ENCODE measurements around the gene CAMK2A. TPM values are rescaled to one million over a fixed set of nuclear protein-coding genes. Genes with fewer than 3 reads are reported as not detected.

CAMK2A gene
- polyA plus RNA-seq, 1 of the 3 experiments (the other 2 are of a cell fraction) = 0.10 TPM

DNA sequence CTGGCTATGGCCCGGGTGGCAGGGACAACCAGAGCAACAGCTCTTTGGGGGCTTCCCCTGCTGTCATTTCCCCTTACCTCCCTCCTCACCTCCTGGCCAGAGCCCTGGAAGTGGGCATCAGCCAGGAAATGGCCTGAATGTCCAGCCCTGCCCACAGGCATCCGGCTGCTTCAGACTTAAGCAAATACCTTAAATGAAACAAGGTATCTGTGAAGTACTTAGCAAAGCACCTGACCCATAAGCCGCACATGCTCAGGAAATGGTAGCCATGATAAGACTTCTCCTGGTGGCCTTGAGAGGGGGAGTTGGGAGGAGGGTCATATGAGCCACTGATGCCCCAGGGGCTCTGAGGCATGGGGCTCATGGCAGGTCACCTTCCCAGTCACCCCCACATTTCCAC is 43.8 kb downstream of the CAMK2A start:
- H3K9me3 ChIP-seq = no peaks in the 10 kb centered on the region
- H3K36me3 ChIP-seq (replicated peaks in 1 of 2; ENCODE audit: control insufficient read depth in 1 of 2, insufficient read depth in 2 of 2, low read length in 1 of 2) = no peaks in the 10 kb centered on the region
- H3K4me2 ChIP-seq = no peak overlapping the region
- no peak for TF ChIP-seq FOSL2 (IDR thresholded peaks at IDR 0.05; ENCODE audit: borderline replicate concordance, low read depth)
- TF ChIP-seq YY1 (IDR thresholded peaks at IDR 0.05; ENCODE audit: low read depth) = no peak
- TF ChIP-seq RCOR1 (IDR thresholded peaks at IDR 0.05; ENCODE audit: low read length) = no peak
- no peak for TF ChIP-seq SIN3A (IDR thresholded peaks at IDR 0.05; ENCODE audit: borderline replicate concordance, low read depth, low read length)
- no peak for TF ChIP-seq TAF1 (IDR thresholded peaks at IDR 0.05; ENCODE audit: borderline replicate concordance, low read depth, low read length)
- TF ChIP-seq RXRA (IDR thresholded peaks at IDR 0.05; ENCODE audit: borderline replicate concordance, low read depth) = no peak
- ChIA-PET CTCF (interaction anchor here (0.6 to 1.9 kb wide), 8 partner anchors 10 to 255 kb away, joined by 3 to 7 read pairs (median 3); no protein-coding TSS in a partner anchor), POLR2A (no interaction called here)
- no peak overlapping the region for H2AFZ ChIP-seq (ENCODE audit: low read depth)
- H3K9me2 ChIP-seq = no peaks in the 10 kb centered on the region
- no peak overlapping the region for H3K9ac ChIP-seq
- no peaks in the 10 kb centered on the region for H4K20me1 ChIP-seq (ENCODE audit: insufficient read depth)
- 65% methylated on average over 3 of the region's 3 CpGs for WGBS (ENCODE audit: low lambda C conversion rate)
- no peak for DNase-seq
- H3K79me2 ChIP-seq (ENCODE audit: insufficient read depth) = no peaks in the 10 kb centered on the region
- peaks cover 0 to 19% of the 10 kb centered on the region in 2 experiments; a peak in 1 of 4 replicates for H3K4me1 ChIP-seq (ENCODE audit: control insufficient read depth in 1 of 2, insufficient read depth in 2 of 2, low read depth in 1 of 2, low read length in 1 of 2)
- H3K27me3 ChIP-seq (ENCODE audit: insufficient read depth) = no peaks in the 10 kb centered on the region
- H3F3A ChIP-seq (replicated peaks; ENCODE audit: insufficient read depth) = no peaks in the 10 kb centered on the region
- H3K27ac ChIP-seq (ENCODE audit: low read depth in 2 of 2, low read length in 1 of 2) = 0 out of 4 replicates have a peak overlapping the region, but pooled peaks of 1 of the 2 experiments have one; percentile 14
- no peak overlapping the region for H3K4me3 ChIP-seq (ENCODE audit: low read depth in 2 of 2, low read length in 1 of 2)

DNA sequence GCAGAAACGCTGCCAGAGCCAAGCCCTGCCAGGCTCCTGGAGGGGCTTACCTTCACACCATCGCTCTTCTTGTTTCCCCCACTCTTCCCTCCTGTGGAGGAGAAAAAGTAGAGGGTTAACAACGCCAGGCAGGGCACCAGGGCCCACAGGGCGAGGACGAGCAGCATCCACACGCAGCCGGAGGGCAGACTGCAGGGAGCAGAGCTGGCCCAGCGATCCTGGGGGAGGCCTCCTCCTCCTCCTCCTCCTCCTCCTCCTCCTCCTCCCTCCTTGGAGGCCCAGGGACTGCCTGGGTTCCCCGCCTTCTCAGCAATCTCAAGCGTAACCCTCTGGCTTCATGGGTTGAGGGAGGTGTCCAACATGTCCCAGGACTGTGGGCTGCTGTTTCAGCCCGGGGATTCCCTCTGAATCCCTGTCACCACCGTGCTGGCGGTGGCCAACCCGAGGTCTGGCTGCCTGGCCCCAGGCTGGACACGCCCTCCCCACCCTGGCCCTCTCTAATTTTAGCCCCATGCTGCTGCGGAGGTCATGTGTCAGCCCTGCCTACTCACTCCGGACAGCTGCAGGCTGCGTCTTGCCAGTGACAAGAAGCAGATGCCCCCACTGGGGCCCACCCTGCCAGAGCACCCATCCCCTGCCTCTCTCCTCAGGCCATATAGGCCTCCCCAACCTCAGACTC is 44.3 kb downstream of the CAMK2A start:
- POLR2A ChIA-PET = no interaction called here
- Histone ChIP-seq H4K20me1 (ENCODE audit: insufficient read depth) (no peaks in the 10 kb centered on the region), H3K4me2 (no peak overlapping the region), H3K27ac (ENCODE audit: low read depth in 2 of 2, low read length in 1 of 2) (no peak overlapping the region), H3K27me3 (ENCODE audit: insufficient read depth) (no peaks in the 10 kb centered on the region), H3K4me3 (ENCODE audit: low read depth in 2 of 2, low read length in 1 of 2) (no peak overlapping the region), H3F3A (replicated peaks; ENCODE audit: insufficient read depth) (no peaks in the 10 kb centered on the region), H3K79me2 (ENCODE audit: insufficient read depth) (no peaks in the 10 kb centered on the region), H3K9me3 (no peaks in the 10 kb centered on the region), H3K4me1 (ENCODE audit: control insufficient read depth in 1 of 2, insufficient read depth in 2 of 2, low read depth in 1 of 2, low read length in 1 of 2) (peaks cover 0 to 19% of the 10 kb centered on the region in 2 experiments; a peak in 1 of 4 replicates), H3K9me2 (no peaks in the 10 kb centered on the region), H2AFZ (ENCODE audit: low read depth) (no peak overlapping the region), H3K36me3 (replicated peaks in 1 of 2; ENCODE audit: control insufficient read depth in 1 of 2, insufficient read depth in 2 of 2, low read length in 1 of 2) (no peaks in the 10 kb centered on the region), H3K9ac (no peak overlapping the region)
- DNase-seq = peak; percentile 92
- CTCF ChIA-PET = interaction anchor here (0.6 to 1.9 kb wide), 4 partner anchors 18 to 116 kb away, joined by 3 to 7 read pairs (median 4); no protein-coding TSS in a partner anchor
- WGBS (ENCODE audit: low lambda C conversion rate) = 55% methylated on average over 12 of the region's 18 CpGs
- TF ChIP-seq SMC3 (IDR thresholded peaks at IDR 0.05; ENCODE audit: low read depth, low read length) (no peak), TEAD4 (IDR thresholded peaks at IDR 0.05; ENCODE audit: borderline replicate concordance, insufficient read depth) (no peak), GABPA (IDR thresholded peaks at IDR 0.05; ENCODE audit: low read depth) (no peak), MEF2A (IDR thresholded peaks at IDR 0.05; ENCODE audit: borderline replicate concordance, low read depth) (no peak), YY1 (IDR thresholded peaks at IDR 0.05; ENCODE audit: low read depth) (no peak), RXRA (IDR thresholded peaks at IDR 0.05; ENCODE audit: borderline replicate concordance, low read depth) (no peak), POLR2AphosphoS5 (IDR thresholded peaks at IDR 0.05; ENCODE audit: low read depth, low read length) (no peak), EZH2phosphoT487 (IDR thresholded peaks at IDR 0.05; ENCODE audit: borderline replicate concordance, low read depth) (no peak), SIN3A (IDR thresholded peaks at IDR 0.05; ENCODE audit: borderline replicate concordance, low read depth, low read length) (no peak), NRF1 (IDR thresholded peaks at IDR 0.05; ENCODE audit: low read depth, low read length) (no peak), EP300 (IDR thresholded peaks at IDR 0.05; ENCODE audit: borderline replicate concordance in 1 of 2, low read depth in 1 of 2, low read length in 1 of 2) (peak in 1 of 2 experiments; percentile 84; a peak in 2 of 4 replicates), RCOR1 (IDR thresholded peaks at IDR 0.05; ENCODE audit: low read length) (peak; percentile 73; the same call in 1 of the 2 replicates), JUND (IDR thresholded peaks at IDR 0.05) (no peak), GATA2 (CRISPR knock-in tag; IDR thresholded peaks at IDR 0.05) (no peak), FOXJ3 (CRISPR knock-in tag; IDR thresholded peaks at IDR 0.05) (0 out of 2 replicates have a peak, but pooled peaks have one; percentile 51), MXI1 (IDR thresholded peaks at IDR 0.05; ENCODE audit: low read depth, low read length) (peak; percentile 54; the same call in 1 of the 2 replicates), CHD2 (IDR thresholded peaks at IDR 0.05; ENCODE audit: low read length, partially characterized antibody) (peak; percentile 74), TCF12 (IDR thresholded peaks at IDR 0.05) (peak; percentile 45; the same call in 1 of the 2 replicates)
- TF ChIP-seq, protein P1, sequence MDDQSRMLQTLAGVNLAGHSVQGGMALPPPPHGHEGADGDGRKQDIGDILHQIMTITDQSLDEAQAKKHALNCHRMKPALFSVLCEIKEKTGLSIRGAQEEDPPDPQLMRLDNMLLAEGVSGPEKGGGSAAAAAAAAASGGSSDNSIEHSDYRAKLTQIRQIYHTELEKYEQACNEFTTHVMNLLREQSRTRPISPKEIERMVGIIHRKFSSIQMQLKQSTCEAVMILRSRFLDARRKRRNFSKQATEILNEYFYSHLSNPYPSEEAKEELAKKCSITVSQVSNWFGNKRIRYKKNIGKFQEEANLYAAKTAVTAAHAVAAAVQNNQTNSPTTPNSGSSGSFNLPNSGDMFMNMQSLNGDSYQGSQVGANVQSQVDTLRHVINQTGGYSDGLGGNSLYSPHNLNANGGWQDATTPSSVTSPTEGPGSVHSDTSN (IDR thresholded peaks at IDR 0.05) = 0 out of 2 replicates have a peak, but pooled peaks have one; percentile 11
- TF ChIP-seq, protein P2, sequence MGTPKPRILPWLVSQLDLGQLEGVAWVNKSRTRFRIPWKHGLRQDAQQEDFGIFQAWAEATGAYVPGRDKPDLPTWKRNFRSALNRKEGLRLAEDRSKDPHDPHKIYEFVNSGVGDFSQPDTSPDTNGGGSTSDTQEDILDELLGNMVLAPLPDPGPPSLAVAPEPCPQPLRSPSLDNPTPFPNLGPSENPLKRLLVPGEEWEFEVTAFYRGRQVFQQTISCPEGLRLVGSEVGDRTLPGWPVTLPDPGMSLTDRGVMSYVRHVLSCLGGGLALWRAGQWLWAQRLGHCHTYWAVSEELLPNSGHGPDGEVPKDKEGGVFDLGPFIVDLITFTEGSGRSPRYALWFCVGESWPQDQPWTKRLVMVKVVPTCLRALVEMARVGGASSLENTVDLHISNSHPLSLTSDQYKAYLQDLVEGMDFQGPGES (IDR thresholded peaks at IDR 0.05; ENCODE audit: low read depth, low read length) = no peak
- TF ChIP-seq, protein P3, sequence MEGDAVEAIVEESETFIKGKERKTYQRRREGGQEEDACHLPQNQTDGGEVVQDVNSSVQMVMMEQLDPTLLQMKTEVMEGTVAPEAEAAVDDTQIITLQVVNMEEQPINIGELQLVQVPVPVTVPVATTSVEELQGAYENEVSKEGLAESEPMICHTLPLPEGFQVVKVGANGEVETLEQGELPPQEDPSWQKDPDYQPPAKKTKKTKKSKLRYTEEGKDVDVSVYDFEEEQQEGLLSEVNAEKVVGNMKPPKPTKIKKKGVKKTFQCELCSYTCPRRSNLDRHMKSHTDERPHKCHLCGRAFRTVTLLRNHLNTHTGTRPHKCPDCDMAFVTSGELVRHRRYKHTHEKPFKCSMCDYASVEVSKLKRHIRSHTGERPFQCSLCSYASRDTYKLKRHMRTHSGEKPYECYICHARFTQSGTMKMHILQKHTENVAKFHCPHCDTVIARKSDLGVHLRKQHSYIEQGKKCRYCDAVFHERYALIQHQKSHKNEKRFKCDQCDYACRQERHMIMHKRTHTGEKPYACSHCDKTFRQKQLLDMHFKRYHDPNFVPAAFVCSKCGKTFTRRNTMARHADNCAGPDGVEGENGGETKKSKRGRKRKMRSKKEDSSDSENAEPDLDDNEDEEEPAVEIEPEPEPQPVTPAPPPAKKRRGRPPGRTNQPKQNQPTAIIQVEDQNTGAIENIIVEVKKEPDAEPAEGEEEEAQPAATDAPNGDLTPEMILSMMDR (IDR thresholded peaks at IDR 0.05) = no peak
